Thyroid gland (tissue), 4 donors: ENCODE results near the gene IL22. TPM values are rescaled to one million over a fixed set of nuclear protein-coding genes. Genes with fewer than 3 reads are reported as not detected.
A peak's percentile ranks its signal among the peaks of the same experiment; 100 is the strongest.

Experiments used
- DNase-seq, 2 donors: peaks; one replicate each; pipeline ENCODE4 v3.0.0-alpha.2; 2019
- H3K27ac ChIP-seq, 3 donors: fragments of 200-600 bp; sonication (generic); 1 replicate in 2 of 3; 2 replicates in 1 of 3; pipeline ENCODE4 v1.5.1; 2016 to 2019; ENCODE audit warnings: mild to moderate bottlenecking in 1 of 3, moderate library complexity in 1 of 3
- H3K27me3 ChIP-seq: fragments of 200-600 bp; sonication (generic); one replicate; pipeline ENCODE4 v1.5.1; 2019
- H3K36me3 ChIP-seq, 2 donors: fragments of 200-600 bp; sonication (generic); one replicate each; pipeline ENCODE4 v1.5.1; 2016 to 2019
- H3K4me1 ChIP-seq, 2 donors: fragments of 200-600 bp; sonication (generic); one replicate each; pipeline ENCODE4 v1.5.1; 2017 to 2019
- H3K4me3 ChIP-seq, 3 donors: fragments of 200-600 bp; sonication (generic); replicated peaks in 1 of 3; 1 replicate in 2 of 3; 2 replicates in 1 of 3; pipeline ENCODE4 v1.5.1; 2016; ENCODE audit warnings: mild to moderate bottlenecking in 1 of 3
- H3K9me3 ChIP-seq: fragments of 200-600 bp; sonication (generic); one replicate; pipeline ENCODE4 v1.5.1; 2017
- POLR2A ChIP-seq, 2 donors: fragments of 450-650 bp; IDR thresholded peaks; one replicate each; pipeline ENCODE4 v1.6.1; 2017; ENCODE audit warnings: antibody characterized with exemption in 2 of 2, mild to moderate bottlenecking in 2 of 2, moderate library complexity in 1 of 2
- WGBS, 2 donors: methylation state at CpG; one replicate each; pipeline ENCODE4 v1.1.5; 2017; 5-methylcytosine and 5-hydroxymethylcytosine counted together
- intact Hi-C: fragments of 100-400 bp; cut with DNase I; formaldehyde crosslinking; loops from one replicate; pipeline ENCODE4 v1.15.1; 2023
- total RNA-seq, 4 donors: library from RNA; depleted of rRNA; stranded (reverse); fragments of >200 nt; gene quantifications; one replicate each; pipeline ENCODE4 v1.2.3, GENCODE V29; 2016
- TF ChIP-seq, protein P1 (sequence below), 6 experiments: fragments of 200-600 bp in 3 of 6; fragments of 450-650 bp in 3 of 6; sonication (generic) in 3 of 6; IDR thresholded peaks; one replicate each; pipeline ENCODE4 v1.5.1; 2016 to 2019; ENCODE audit warnings: antibody characterized with exemption in 6 of 6, mild to moderate bottlenecking in 2 of 6, inconsistent platforms in 1 of 6, moderate library complexity in 1 of 6

The IL22 gene
- total RNA-seq, 4 donors from 2014 or later = not detected

DNA sequence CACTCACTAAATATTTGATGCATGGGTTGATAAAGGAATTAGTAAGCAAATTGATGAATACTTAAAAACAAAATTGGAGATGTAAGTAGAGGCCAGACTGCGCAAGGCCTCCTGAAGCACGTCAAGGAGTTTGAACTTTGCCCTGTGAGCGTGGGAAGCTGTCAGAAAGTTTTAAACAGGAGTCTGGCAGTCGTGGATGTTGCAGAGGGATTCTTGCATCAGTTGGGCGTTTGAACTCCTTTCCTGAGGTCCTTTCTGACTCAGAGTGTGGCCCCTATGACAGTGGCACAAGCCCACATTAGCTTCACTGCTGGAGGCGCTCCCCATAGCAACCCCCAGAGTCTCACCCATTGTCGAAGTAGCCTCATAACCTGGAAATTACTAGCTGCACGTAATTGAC is 17.9 kb upstream of the IL22 start:
- H3K4me3 ChIP-seq = no peak overlapping the region
- DNase-seq = no peak
- H3K4me1 ChIP-seq = peaks cover 0 to 5% of the 10 kb centered on the region in 2 donors
- intact Hi-C loops = no loop called here
- WGBS, 2 donors = 77 to 79% methylated on average over 8 of the region's 8 CpGs
- no peaks in the 10 kb centered on the region for H3K27me3 ChIP-seq
- TF ChIP-seq POLR2A (IDR thresholded peaks at IDR 0.05) = no peak
- TF ChIP-seq, protein P1, sequence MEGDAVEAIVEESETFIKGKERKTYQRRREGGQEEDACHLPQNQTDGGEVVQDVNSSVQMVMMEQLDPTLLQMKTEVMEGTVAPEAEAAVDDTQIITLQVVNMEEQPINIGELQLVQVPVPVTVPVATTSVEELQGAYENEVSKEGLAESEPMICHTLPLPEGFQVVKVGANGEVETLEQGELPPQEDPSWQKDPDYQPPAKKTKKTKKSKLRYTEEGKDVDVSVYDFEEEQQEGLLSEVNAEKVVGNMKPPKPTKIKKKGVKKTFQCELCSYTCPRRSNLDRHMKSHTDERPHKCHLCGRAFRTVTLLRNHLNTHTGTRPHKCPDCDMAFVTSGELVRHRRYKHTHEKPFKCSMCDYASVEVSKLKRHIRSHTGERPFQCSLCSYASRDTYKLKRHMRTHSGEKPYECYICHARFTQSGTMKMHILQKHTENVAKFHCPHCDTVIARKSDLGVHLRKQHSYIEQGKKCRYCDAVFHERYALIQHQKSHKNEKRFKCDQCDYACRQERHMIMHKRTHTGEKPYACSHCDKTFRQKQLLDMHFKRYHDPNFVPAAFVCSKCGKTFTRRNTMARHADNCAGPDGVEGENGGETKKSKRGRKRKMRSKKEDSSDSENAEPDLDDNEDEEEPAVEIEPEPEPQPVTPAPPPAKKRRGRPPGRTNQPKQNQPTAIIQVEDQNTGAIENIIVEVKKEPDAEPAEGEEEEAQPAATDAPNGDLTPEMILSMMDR (IDR thresholded peaks at IDR 0.05) = no peak
- no peaks in the 10 kb centered on the region for H3K36me3 ChIP-seq
- no peaks in the 10 kb centered on the region for H3K9me3 ChIP-seq
- H3K27ac ChIP-seq = no peak overlapping the region

DNA sequence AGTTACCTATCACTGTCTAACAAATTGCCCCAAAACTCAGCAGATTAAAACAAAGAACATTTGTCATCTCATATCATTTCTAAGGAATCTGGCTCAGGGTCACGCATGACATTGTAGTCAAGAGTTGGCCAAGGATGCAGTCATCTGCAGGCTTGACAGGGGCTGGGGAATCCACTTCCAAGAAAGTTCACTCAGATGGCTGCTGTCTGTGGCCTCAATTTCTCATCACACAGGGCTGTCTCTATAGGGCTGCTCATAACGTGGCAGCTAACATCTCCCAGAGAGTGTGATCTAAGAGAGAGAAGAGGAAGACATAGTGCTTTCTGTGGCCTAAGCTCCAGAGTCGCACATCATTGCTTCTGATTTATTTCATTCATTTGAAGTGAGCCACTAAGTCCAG is 17.0 kb upstream of the IL22 start:
- no peaks in the 10 kb centered on the region for H3K9me3 ChIP-seq
- 70 to 75% methylated on average over 3 of the region's 3 CpGs for WGBS, 2 donors
- no peak for TF ChIP-seq POLR2A (IDR thresholded peaks at IDR 0.05)
- TF ChIP-seq, protein P1 (IDR thresholded peaks at IDR 0.05) = no peak
- no peak overlapping the region for H3K4me3 ChIP-seq
- H3K27ac ChIP-seq = no peak overlapping the region
- peak in 1 of 2 donors; percentile 20 for DNase-seq
- H3K27me3 ChIP-seq = no peaks in the 10 kb centered on the region
- intact Hi-C loops = no loop called here
- H3K36me3 ChIP-seq = no peaks in the 10 kb centered on the region
- H3K4me1 ChIP-seq = peaks cover 2 to 7% of the 10 kb centered on the region in 2 donors

GRCh38 chr12:68269779-68270178 is 16.4 kb upstream of the IL22 start:
- no peaks in the 10 kb centered on the region for H3K9me3 ChIP-seq
- 83 to 97% methylated on average over 2 of the region's 2 CpGs for WGBS, 2 donors

DNA sequence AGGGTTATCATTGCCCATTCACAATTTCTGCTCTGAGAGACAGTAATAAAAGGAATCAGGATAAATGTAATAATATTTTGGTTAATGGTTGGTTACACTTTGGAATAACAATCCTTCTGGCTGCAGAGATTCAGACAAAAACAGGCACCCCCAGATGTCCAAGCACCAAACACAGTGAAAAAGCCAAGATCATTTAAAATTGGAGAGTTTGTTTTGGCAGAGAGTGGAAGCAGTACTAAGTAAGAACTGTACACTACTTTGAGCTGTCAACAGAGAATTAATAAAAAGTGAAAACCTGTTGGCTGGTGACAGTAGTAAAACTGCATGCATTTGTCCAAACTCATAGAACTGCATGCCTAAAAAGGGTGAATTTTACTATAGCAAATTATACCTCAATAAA is 15.6 kb upstream of the IL22 start:
- Histone ChIP-seq H3K27me3 (no peaks in the 10 kb centered on the region), H3K9me3 (no peaks in the 10 kb centered on the region), H3K4me1 (peaks cover 11 to 19% of the 10 kb centered on the region in 2 donors), H3K27ac (no peak overlapping the region), H3K4me3 (no peak overlapping the region), H3K36me3 (no peaks in the 10 kb centered on the region)
- DNase-seq = no peak
- intact Hi-C loops = no loop called here
- TF ChIP-seq, protein P1 (IDR thresholded peaks at IDR 0.05) = no peak
- TF ChIP-seq POLR2A (IDR thresholded peaks at IDR 0.05) = no peak

More at GRCh38 chr12:68269779-68270178, 16.4 kb upstream of the IL22 start:
- no peak for DNase-seq
- Histone ChIP-seq H3K27me3 (no peaks in the 10 kb centered on the region), H3K4me1 (peaks cover 8 to 12% of the 10 kb centered on the region in 2 donors), H3K36me3 (no peaks in the 10 kb centered on the region), H3K27ac (no peak overlapping the region), H3K4me3 (no peak overlapping the region)
- no peak for TF ChIP-seq POLR2A (IDR thresholded peaks at IDR 0.05)
- TF ChIP-seq, protein P1 (IDR thresholded peaks at IDR 0.05) = no peak
- intact Hi-C loops = no loop called here

- H3K4me3 ChIP-seq = no peak overlapping the region
- H3K4me1 ChIP-seq = peaks cover 13 to 23% of the 10 kb centered on the region in 2 donors
- H3K27ac ChIP-seq = no peak overlapping the region
- H3K27me3 ChIP-seq = no peaks in the 10 kb centered on the region
- H3K9me3 ChIP-seq = no peaks in the 10 kb centered on the region
- TF ChIP-seq, protein P1 (IDR thresholded peaks at IDR 0.05) = no peak
- no peak for TF ChIP-seq POLR2A (IDR thresholded peaks at IDR 0.05)
- H3K36me3 ChIP-seq = no peaks in the 10 kb centered on the region
- 88 to 92% methylated on average over 6 of the region's 6 CpGs for WGBS, 2 donors
- intact Hi-C loops = no loop called here
- DNase-seq = no peak
Measured at GRCh38 chr12:68267892-68268396, 14.5 kb upstream of the IL22 start.
